Measurements from ENCODE around the gene LIMCH1.

LIMCH1 gene

DNA sequence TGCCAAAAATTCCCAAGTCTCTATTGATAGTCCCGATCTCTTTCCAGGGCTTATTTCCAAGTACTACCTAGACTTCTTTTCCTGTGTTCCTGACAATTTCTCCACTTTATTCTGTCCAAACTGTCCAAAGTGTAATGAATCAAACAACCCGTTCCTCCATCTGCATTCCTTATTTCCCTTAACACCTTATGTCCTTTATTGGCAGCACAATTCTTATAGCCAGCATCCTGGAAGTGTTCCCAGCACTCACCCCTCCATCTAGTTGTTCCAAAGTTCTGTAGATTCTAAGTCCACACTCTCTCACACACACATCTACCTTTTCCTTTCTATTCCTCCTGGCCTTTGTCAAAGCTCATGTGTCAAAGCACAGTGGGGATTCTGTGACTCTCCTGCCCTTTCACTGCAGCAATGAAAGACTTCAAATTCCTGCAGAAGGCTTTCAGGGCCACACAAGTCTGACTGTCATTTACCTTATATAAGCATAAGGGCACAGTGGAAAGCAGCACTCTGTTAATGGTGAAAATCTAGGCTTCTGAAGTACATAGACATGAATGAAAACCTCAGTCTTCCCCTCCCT, 22.1 kb downstream of the LIMCH1 start:
- FAIRE-seq = no peak
- no peak for DNase-seq (ENCODE audit: low spot score)

DNA sequence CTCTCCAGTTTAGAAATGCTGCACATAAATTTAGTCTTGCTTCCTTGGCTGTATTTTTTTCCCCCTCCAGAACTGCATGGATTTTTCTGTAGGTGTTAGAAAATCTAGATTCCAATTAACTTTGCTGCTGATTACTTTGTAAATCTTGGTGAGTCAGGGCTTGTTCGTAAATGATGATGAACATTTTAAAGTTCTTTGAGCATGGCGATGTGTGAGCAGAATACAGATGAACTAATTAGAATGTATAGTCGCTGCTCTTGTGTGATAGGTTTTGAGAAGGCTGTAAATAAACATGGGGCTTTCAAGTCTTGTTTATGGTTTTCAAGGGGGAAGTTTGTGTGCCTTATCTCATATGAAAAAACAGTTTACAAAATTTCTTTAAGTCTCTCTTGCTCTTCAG, 23.3 kb downstream of the LIMCH1 start:
- DNase-seq (ENCODE audit: low spot score) = no peak
- no peak for FAIRE-seq

DNA sequence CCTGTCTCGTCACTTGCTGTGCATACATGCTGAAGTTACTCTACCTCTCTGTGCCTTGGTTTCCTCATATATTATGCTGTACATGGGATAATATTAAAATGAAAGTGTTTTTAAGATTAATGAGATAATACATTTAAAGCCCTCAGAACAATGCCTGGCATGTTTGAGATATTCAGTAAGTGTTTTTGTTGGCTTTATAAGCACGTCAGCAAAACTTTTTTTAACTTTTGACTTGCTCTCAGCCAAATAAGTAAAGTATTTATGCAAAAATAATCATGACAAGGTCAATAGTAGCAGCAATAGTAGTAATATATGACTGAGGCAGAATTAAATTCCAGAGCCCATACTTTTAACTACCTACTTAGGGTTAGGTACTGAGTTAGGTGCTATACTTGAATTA, 29.2 kb downstream of the LIMCH1 start:
- FAIRE-seq = no peak

GRCh38 chr4:41568363-41568762, 30.4 kb downstream of the LIMCH1 start:
- no peak for DNase-seq (ENCODE audit: low spot score)
- FAIRE-seq = no peak

More for the DNA sequence above, 29.2 kb downstream of the LIMCH1 start:
- no peak for DNase-seq (ENCODE audit: low spot score)

- DNase-seq (ENCODE audit: low spot score) (no peak), FAIRE-seq (no peak)
Measured at GRCh38 chr4:41569961-41570360, 32.0 kb downstream of the LIMCH1 start.

GRCh38 chr4:41571422-41571821, 33.5 kb downstream of the LIMCH1 start:
- DNase-seq (ENCODE audit: low spot score) (no peak), FAIRE-seq (no peak)

DNA sequence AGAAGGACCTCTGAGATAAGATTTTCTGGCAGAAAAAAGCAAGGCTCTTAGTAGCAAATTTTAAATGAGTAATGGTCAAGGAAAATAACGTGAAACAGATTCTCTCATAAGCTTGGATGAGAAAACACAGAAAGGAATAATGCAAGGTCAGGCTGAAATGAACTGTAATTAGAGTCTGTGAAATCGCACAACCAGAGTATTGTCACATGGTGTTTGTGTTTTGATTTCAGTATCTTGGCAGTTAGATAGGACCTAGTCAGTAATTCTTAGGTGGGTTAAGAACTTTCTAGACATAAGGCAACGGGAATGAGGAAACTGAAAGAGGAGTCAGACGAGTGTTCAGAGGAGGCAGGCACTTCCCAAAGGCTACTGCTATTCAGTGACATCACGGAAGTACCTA, 34.6 kb downstream of the LIMCH1 start:
- FAIRE-seq (no peak), DNase-seq (ENCODE audit: low spot score) (no peak)

GRCh38 chr4:41572956-41573355, 35.0 kb downstream of the LIMCH1 start:
- DNase-seq (ENCODE audit: low spot score) (no peak), FAIRE-seq (no peak)

- DNase-seq (ENCODE audit: low spot score) (no peak), FAIRE-seq (no peak)
Measured at GRCh38 chr4:41573502-41574001, 35.6 kb downstream of the LIMCH1 start.

- FAIRE-seq (no peak), DNase-seq (ENCODE audit: low spot score) (no peak)
Measured at GRCh38 chr4:41575207-41575606, 37.2 kb downstream of the LIMCH1 start.

DNA sequence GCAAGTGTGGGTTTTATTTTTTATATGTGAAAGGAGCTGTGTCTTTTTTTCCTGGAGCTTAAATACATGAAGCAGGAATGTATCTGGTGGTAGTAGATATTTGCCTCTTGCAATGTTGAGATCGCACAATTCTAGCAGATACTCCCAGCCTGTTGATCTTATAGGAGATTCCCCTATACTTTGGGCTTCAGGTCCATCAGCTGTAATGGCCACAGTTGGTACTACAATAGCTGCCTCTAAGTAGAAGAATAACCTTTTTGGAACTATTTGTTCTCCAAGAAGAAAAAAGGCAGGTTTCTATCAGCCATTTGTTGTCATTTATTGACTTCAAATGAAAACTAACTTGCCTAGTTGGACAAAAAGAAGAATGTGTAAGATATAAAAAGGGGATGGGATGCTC, 37.7 kb downstream of the LIMCH1 start:
- FAIRE-seq = no peak
- DNase-seq (ENCODE audit: low spot score) = no peak

DNA sequence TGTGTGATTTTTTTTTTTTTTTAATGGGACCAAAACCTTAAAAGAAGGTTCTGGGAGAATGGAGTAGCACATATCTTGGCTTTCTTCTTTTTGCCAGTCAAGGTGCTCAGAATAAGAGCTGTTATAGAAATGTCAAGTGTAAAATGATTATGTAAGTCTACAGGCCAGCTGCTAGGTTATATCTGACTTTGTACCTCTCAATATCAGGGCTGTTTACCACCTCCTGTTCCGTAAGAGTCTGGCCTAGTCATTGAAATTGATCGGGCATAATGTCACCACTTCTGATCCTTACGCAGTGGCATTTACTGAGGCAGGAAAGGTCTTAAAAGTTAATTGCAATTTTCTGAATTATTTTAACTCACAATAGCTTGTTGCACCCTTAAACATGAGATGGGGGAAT, 41.1 kb downstream of the LIMCH1 start:
- DNase-seq (ENCODE audit: low spot score) (no peak), FAIRE-seq (no peak)

GRCh38 chr4:41579526-41579925, 41.6 kb downstream of the LIMCH1 start:
- FAIRE-seq = no peak

DNA sequence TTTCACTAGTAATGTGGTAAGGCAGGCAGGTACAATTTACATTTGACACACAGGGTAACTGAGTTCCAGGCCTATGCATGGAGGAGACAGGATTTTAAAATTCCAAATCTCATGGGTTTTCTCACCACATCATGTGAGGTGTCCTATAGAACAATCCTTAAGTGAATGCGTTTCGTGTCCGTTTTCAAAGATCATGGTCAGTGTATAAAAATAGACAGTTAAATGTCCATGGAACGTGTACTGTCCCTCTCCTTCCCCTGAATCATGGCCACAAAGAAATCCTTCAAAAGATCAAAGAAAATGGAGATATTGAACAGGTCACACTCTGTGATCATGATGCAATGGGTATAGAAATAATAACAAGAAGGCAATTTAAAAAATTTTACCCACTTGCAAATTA, 42.0 kb downstream of the LIMCH1 start:
- no peak for DNase-seq (ENCODE audit: low spot score)
- no peak for FAIRE-seq

More at GRCh38 chr4:41579526-41579925, 41.6 kb downstream of the LIMCH1 start:
- DNase-seq (ENCODE audit: low spot score) = no peak

GRCh38 chr4:41586675-41587225, 48.8 kb downstream of the LIMCH1 start:
- DNase-seq (ENCODE audit: low spot score) (no peak), FAIRE-seq (no peak)

- FAIRE-seq (no peak), DNase-seq (ENCODE audit: low spot score) (no peak)
Measured at GRCh38 chr4:41587286-41587685, 49.3 kb downstream of the LIMCH1 start.

GRCh38 chr4:41590591-41590990, 52.6 kb downstream of the LIMCH1 start:
- FAIRE-seq = no peak
- no peak for DNase-seq (ENCODE audit: low spot score)

DNA sequence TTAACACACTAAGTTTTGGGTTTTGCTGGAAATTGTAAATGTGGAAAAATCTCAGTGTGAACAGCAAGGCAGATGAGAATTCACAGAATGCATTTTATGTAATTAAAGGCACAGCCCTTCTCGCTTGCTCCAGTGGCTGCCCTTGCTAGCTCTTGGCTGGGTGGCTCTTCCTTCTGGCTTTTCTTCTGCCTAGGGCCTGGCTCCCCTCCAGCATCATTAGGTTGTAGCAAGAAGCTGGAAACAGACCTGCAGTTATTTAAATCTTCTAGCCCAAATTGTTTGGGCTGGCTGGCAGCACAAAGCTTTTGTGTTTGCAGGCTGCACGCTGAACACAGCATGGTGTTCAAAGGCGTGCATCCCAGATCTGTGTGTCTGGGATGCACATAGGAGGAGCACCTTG, 56.5 kb downstream of the LIMCH1 start:
- FAIRE-seq (no peak), DNase-seq (ENCODE audit: low spot score) (no peak)

DNA sequence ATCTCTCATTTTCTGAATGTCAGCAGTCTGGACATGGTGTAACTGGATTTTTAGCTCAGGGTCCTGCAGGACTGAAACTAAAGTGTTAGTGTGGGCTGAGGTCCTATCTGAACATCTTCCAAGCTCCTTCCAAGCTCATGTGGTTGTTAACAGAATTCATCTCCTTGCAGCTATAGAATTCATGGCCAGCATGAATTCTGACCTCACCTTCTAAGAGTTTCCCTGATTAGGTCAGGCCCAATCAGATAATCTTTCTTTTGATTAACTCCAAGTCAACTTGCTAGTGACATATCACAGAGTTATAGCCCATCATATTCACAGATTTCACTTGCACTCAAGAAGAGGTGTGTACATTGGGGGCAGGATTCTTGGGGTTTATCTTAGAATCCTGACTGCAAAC, 59.5 kb downstream of the LIMCH1 start:
- FAIRE-seq (no peak), DNase-seq (ENCODE audit: low spot score) (no peak)

DNA sequence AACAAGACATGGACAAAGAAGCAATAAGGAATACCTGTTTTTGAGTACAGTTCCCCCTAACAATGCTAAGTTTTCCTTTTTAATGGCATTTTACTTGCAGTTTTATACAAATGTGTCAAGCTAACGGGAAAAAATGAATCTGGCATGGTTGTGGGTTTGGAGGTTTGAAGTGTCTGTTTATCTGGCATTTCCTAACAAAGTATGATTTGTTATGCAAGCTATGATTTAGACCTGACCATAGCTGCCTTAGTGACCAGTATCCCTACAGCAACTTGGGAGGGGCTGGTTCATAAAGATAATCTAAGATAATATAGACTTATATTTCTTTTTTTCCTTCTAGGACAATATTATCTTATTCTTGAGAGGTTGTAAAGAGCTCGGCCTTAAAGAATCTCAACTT, 60.6 kb downstream of the LIMCH1 start:
- no peak for DNase-seq (ENCODE audit: low spot score)
- no peak for FAIRE-seq

- no peak for FAIRE-seq
- no peak for DNase-seq (ENCODE audit: low spot score)
Measured at GRCh38 chr4:41599192-41599786, 61.3 kb downstream of the LIMCH1 start.

DNA sequence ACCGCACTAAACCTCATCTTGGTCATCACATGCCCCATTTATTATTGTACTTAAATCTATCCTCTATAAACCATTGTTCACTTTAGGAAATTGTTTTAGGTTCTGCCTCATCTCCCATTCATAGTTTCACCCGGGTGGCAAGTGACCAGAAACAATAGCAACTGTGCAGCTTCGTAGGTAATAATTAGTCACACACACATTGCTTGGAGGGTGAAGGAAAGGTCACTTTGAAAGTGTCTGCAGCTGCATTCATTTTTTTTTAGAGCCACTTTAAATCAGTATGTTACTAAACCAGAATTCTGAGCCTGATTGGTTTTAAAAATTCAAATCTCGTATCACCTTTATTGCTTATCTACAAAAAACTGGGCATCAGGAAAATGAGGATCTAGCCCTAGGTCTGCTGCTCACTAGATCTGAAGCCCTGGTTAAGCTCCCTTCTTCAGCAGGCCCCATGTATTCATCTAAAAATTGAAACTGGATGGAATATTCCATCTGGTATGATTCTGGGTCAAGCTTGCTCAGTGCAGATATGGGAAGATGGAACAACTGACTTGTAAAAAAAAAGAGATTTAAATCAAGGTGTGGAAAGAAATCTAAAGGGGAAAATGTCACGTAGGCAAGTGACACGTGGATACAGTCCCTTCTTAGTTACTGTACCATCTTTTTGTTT, 62.4 kb downstream of the LIMCH1 start:
- FAIRE-seq (peak; percentile 74), DNase-seq (ENCODE audit: low spot score) (peak; percentile 47)

DNA sequence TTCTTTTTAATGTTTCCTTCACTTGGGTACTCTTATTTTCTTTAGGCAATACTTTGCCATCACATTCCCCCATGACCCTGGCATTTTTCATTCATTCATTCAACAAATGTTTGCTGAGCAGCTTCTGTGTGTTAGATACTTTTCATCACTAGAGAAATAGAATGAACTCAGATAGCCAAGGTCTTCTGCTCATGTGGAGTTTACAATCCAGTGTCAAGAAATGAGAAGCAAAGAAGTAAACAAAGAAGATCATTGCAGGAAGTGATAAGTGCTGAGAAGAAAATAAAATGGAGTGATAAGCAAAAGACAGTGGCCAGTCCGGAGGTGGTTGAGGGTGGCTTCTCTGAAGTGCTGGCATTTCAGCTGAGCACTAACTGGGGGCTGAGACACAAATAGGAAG, 63.1 kb downstream of the LIMCH1 start:
- FAIRE-seq = no peak
- no peak for DNase-seq (ENCODE audit: low spot score)
